Measurements from ENCODE around the gene GSK3B.
A peak's percentile ranks its signal among the peaks of the same experiment; 100 is the strongest.
"Not testable (repeated sequence)": the region's sequence is repeated elsewhere in the genome, so short reads cannot be mapped to it uniquely, and the experiment has no call there.

The GSK3B gene

DNA sequence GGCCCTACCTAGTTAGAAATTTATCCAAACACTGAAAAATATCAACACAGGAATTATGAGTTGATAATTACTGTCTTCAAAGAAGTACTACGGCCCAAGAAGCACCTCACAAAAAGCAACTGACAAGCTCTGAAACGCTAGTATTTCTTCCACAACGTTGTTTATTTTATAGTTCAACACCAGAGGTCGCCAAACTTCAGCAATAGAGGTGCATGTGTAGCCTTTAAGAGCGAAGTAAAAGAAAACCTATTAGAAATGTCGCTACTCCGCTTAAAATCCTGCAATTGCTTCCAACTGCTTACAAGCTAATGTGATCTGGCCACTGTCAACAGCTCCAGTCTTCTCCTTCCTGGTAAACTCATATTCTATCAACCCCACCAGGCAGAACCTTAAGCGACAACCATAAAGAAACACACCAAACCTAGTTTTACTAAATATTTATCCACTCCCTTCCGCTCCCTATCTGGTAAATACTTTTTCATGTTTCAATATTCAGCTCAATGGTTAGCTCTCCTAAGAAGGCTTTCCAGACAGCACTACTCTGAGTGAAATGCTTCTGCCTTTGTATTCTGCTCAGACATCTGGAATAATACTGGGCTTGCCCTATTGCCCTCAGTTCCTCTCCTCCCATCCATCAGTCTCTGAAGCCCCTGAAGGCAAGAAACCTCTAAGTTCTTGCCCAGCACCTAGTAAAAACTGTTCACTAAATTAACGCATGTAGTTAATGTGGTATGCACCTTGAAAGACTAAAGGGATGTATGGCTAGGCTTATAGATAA is 202.1 kb downstream of the GSK3B start:
- no peak overlapping the region for H3K4me3 ChIP-seq (replicated peaks; ENCODE audit: low read depth, low read length)
- peak; percentile 88 for DNase-seq (ENCODE audit: low read depth)
- TF ChIP-seq, protein P1, sequence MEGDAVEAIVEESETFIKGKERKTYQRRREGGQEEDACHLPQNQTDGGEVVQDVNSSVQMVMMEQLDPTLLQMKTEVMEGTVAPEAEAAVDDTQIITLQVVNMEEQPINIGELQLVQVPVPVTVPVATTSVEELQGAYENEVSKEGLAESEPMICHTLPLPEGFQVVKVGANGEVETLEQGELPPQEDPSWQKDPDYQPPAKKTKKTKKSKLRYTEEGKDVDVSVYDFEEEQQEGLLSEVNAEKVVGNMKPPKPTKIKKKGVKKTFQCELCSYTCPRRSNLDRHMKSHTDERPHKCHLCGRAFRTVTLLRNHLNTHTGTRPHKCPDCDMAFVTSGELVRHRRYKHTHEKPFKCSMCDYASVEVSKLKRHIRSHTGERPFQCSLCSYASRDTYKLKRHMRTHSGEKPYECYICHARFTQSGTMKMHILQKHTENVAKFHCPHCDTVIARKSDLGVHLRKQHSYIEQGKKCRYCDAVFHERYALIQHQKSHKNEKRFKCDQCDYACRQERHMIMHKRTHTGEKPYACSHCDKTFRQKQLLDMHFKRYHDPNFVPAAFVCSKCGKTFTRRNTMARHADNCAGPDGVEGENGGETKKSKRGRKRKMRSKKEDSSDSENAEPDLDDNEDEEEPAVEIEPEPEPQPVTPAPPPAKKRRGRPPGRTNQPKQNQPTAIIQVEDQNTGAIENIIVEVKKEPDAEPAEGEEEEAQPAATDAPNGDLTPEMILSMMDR (IDR thresholded peaks at IDR 0.05; ENCODE audit: low read length, missing control alignments): peak; percentile 73

DNA sequence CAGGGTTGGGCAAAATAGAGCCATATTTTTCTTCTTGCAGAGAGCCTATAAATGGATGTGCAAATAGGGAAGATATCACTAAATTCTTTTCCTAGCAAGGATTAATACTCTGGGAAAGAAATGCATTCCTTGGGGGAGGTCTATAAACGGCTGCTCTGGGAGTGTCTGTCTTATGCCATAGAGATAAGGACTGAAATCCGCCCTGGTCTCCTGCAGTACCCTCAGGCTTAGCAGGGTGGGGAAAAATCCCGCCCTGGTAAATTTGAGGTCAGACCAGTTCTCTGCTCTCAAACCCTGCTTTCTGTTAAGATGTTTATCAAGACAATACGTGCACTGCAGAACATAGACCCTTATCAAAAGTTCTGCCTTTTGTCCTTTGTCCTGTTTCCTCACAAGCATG is 205.6 kb downstream of the GSK3B start:
- DNase-seq (ENCODE audit: low read depth); H3K4me3 ChIP-seq (replicated peaks; ENCODE audit: low read depth, low read length): not testable (repeated sequence)

DNA sequence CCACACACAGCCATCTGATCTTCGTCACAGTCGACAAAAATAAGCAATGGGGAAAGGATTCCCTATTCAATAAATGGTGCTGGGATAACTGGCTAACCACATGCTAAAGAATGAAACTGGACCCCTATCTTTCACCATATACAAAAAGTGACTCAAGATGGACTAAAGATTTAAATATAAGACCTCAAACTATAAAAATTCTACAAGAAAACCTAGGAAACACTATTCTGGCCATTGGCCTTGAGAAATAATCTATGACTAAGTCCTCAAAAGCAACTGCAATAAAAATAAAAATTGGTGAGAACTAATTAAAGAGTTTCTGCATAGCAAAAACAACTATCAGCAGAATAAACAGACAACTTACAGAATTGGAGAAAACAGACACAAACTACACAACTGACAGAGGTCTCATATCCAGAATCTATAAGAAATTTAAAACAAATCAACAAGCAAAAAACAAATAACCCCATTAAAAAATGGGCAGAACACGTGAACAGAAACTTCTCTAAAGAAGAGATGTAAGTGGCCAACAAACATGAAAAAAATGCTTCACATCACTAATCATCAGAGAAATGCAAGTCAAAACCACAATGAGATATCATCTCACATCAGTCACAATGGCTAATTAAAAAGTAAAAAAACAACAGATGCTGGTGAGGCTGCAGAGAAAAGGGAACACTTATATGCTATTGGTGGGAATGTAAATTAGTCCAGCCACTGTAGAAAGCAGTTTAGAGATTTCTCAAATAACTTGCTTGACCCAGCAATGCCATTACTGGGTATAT is 208.3 kb downstream of the GSK3B start:
- no peak overlapping the region for H3K4me3 ChIP-seq (replicated peaks; ENCODE audit: low read depth, low read length)
- DNase-seq (ENCODE audit: low read depth): no peak
- TF ChIP-seq, protein P1 (IDR thresholded peaks at IDR 0.05; ENCODE audit: low read length, missing control alignments): no peak

DNA sequence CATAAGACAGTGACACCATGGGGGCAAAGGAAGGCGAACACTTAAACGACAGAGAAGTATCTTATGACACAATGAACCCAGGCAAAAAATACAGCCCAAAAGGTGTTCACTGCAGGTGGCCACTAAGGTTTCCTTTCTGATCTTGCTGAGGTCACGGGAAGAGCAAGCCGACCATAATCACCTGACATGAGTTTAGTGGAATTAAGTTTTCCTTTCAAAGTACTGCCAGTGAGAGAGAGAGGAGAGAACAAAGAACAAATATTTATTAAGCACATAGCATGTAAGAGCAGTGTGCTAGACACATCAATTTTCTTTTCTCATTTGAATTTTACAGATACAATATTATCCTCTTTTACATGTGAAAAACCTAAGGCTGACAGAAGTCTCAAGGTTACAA is 210.1 kb downstream of the GSK3B start:
- no peak overlapping the region for H3K4me3 ChIP-seq (replicated peaks; ENCODE audit: low read depth, low read length)
- TF ChIP-seq, protein P1 (IDR thresholded peaks at IDR 0.05; ENCODE audit: low read length, missing control alignments): no peak
- DNase-seq (ENCODE audit: low read depth): no peak

DNA sequence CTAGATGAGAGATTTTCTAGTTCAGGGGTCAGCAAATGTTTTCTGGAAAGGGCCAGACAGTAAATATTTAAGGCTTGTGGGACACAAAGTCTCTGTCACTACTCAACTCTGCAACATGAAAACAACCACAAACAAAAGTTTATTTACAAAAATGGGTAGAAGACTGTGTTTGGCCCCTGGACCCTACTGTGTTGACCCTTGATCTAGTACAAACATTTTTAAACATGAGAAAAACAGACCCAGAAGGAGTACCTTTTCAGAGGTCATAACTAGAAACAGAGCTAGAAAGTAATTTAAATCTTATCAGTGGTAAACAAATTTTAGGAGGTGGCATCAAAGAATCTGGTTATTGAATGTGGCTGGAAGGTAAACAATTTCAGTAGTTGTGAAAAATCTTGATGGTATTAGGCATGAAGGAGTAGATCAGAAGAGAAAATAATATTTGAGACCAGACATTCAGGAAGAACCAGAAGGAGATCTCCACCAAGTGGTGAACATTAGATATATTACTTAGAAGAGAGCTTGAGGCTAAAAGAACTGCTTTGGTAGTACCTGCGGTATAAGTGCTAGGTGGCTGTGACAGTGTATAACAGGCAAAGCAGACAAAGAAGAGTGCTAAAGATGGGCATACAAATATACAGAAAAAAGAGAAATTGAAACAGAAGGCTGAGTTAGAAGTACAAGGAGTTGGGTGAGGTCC is 210.6 kb downstream of the GSK3B start:
- no peak for DNase-seq (ENCODE audit: low read depth)
- no peak overlapping the region for H3K4me3 ChIP-seq (replicated peaks; ENCODE audit: low read depth, low read length)
- TF ChIP-seq, protein P1 (IDR thresholded peaks at IDR 0.05; ENCODE audit: low read length, missing control alignments): no peak

DNA sequence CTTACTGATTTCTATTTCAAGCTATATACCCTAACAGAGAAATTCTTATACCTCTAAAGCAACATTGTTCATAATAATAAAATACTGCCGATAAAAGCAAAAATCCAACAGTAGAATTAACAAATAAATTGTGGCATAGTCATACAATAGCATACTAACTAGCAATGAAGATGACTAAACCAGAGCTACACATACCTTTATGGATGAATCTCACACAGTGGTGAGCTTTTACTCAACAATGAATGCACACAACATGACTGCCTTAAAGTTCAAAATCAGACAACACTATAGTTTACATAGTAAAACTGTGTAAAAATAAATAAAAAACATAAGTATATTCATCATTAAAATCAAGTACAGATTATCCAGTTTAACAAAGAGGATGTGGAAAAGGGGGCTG is 213.3 kb downstream of the GSK3B start:
- TF ChIP-seq, protein P1 (IDR thresholded peaks at IDR 0.05; ENCODE audit: low read length, missing control alignments): no peak
- no peak for DNase-seq (ENCODE audit: low read depth)
- no peak overlapping the region for H3K4me3 ChIP-seq (replicated peaks; ENCODE audit: low read depth, low read length)

DNA sequence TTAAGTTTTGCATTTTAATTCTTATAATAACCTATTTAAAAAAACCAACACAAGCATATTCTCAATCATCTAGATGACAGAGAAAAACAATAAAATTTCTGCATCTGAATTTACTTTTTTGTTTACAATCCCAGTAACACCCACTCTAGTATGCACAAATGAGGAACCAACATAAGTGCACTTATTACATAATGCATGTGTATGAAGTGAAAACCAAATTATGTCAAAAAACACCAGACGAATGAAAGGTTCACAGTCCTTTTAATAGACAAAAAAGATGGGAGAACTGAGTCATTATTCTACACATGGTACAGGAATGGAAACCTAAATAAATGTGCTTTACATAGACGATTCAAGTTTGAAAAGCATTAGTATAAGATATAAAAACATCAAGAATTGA is 220.6 kb downstream of the GSK3B start:
- no peak for DNase-seq (ENCODE audit: low read depth)
- H3K4me3 ChIP-seq (replicated peaks; ENCODE audit: low read depth, low read length): no peak overlapping the region
- TF ChIP-seq, protein P1 (IDR thresholded peaks at IDR 0.05; ENCODE audit: low read length, missing control alignments): no peak
